Measurements from ENCODE around the gene HLA-DQA1. TPM values are rescaled to one million over a fixed set of nuclear protein-coding genes. Genes with fewer than 3 reads are reported as not detected.
A peak's percentile ranks its signal among the peaks of the same experiment; 100 is the strongest.

HLA-DQA1 gene
- total and polyA plus RNA-seq, 4 donors = 9.3 to 46.2 (median 32.7) TPM

DNA sequence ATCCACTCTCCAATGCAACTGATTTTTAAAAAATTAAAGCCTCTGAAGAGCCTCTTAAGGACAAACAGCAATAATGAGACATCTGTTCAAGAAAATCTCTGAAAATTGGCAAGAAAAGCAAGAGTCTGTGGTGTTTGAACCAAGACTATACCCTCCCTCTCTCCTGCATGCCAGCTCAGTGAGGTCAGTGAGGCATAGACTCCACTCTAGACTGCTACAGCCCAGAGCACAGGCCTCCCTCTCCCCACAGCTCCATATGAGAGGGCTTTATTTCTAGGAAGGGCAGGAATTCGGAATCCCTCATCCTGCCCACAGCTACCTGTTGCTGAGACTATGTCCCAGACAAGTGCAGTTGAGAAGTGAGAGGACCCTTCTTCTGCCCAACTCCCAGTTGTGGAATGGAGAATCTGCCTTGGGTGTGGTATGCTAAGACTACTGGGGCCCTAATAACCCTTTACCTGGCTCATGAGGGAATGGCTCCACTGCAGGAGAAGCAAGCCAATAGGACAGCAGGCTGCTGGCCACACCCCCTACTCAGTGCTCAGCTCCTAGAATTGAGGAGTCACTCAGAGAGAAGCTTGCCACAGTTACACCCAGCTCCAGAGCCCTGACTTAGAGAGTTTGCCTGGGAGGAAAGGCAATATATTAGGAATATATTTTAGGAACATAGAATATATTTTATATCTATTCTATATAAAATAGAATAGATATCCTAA is 22.7 kb upstream of the HLA-DQA1 start:
- no peak overlapping the region for H3K27ac ChIP-seq (ENCODE audit: low read depth in 1 of 2, low read length in 2 of 2)
- DNase-seq (no peak), ATAC-seq (ENCODE audit: low FRiP score) (no peak)
- no peaks in the 10 kb centered on the region for H3K36me3 ChIP-seq (ENCODE audit: control insufficient read depth in 1 of 2, insufficient read depth in 2 of 2, low read length in 1 of 2)
- intact Hi-C loops (cut with DNase I) = no loop called here
- H3K4me3 ChIP-seq (ENCODE audit: low read length in 2 of 2) = no peak overlapping the region
- H3K27me3 ChIP-seq (ENCODE audit: control insufficient read depth in 1 of 2, insufficient read depth in 2 of 2, low read length in 1 of 2) = peaks cover 0 to 1% of the 10 kb centered on the region in 2 donors
- 0 to 50% methylated on average over 1 of the region's 1 CpG for WGBS, 2 donors
- H3K9me3 ChIP-seq (ENCODE audit: control insufficient read depth, low read length) = peaks cover 2% of the 10 kb centered on the region
- H3K4me1 ChIP-seq (ENCODE audit: control insufficient read depth in 1 of 2, insufficient read depth in 2 of 2, low read length in 2 of 2) = no peaks in the 10 kb centered on the region

DNA sequence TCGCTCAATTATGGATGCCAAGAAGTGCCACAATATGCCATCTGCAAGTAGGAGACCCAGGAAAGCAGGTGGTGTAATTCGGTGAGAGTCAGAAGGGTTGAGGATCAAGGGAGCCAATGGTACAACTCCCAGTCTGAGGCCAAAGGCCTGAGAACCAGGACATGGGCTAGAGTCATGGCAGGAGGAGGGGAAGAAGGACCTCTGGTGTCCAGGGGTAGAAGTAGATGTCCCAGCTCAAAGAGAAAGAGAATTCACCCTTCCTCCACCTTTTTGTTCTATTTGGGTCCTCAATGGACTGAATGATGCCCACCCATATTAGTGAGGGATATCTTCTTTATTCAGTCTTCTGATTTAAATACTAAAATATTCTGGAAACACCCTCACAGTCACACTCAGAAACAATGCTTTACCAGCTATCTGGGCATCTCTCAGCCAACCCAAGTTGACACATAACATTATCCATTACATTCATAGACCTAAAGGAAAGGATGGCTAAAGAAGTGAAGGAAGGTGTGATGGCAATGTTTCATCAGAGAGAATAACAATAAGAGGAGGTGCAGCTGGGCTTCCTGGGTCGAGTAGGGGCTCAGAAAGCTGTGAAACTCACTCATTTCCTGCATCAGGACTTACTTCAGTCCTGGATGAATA is 21.2 kb upstream of the HLA-DQA1 start:
- intact Hi-C loops (cut with DNase I) = no loop called here
- Histone ChIP-seq H3K27ac (ENCODE audit: low read depth in 1 of 2, low read length in 2 of 2) (no peak overlapping the region), H3K4me1 (ENCODE audit: control insufficient read depth in 1 of 2, insufficient read depth in 2 of 2, low read length in 2 of 2) (no peaks in the 10 kb centered on the region), H3K4me3 (ENCODE audit: low read length in 2 of 2) (no peak overlapping the region), H3K27me3 (ENCODE audit: control insufficient read depth in 1 of 2, insufficient read depth in 2 of 2, low read length in 1 of 2) (peaks cover 0 to 1% of the 10 kb centered on the region in 2 donors), H3K9me3 (ENCODE audit: control insufficient read depth, low read length) (peaks cover 2% of the 10 kb centered on the region), H3K36me3 (ENCODE audit: control insufficient read depth in 1 of 2, insufficient read depth in 2 of 2, low read length in 1 of 2) (no peaks in the 10 kb centered on the region)
- no peak for DNase-seq
- WGBS, 2 donors = 34 to 37% methylated on average over 3 of the region's 3 CpGs
- ATAC-seq (ENCODE audit: low FRiP score) = no peak

DNA sequence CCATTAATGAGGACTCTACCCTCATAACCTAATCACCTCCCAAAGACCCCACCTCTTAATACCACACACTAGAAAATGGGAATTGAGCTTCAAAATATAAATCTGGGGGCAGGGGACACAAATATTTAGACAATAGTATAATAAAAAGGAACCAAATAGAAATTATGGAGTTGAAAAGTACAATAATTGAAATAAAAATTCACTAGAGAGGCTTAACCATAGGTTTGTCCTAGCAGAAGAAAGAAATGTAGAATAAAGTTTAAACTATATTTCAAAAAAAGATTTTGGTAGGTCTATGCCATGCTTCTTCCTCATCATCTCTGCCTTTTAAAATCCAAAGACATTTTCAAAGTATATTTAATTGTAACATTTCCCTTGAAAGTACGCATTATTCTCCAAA is 19.5 kb upstream of the HLA-DQA1 start:
- Histone ChIP-seq H3K4me1 (ENCODE audit: control insufficient read depth in 1 of 2, insufficient read depth in 2 of 2, low read length in 2 of 2) (no peaks in the 10 kb centered on the region), H3K27ac (ENCODE audit: low read depth in 1 of 2, low read length in 2 of 2) (no peak overlapping the region), H3K27me3 (ENCODE audit: control insufficient read depth in 1 of 2, insufficient read depth in 2 of 2, low read length in 1 of 2) (peaks cover 0 to 1% of the 10 kb centered on the region in 2 donors), H3K9me3 (ENCODE audit: control insufficient read depth, low read length) (peaks cover 2% of the 10 kb centered on the region), H3K4me3 (ENCODE audit: low read length in 2 of 2) (no peak overlapping the region), H3K36me3 (ENCODE audit: control insufficient read depth in 1 of 2, insufficient read depth in 2 of 2, low read length in 1 of 2) (no peaks in the 10 kb centered on the region)
- DNase-seq = no peak
- no peak for ATAC-seq (ENCODE audit: low FRiP score)
- intact Hi-C loops (cut with DNase I) = no loop called here
- 47 to 88% methylated on average over 1 of the region's 1 CpG for WGBS, 2 donors

DNA sequence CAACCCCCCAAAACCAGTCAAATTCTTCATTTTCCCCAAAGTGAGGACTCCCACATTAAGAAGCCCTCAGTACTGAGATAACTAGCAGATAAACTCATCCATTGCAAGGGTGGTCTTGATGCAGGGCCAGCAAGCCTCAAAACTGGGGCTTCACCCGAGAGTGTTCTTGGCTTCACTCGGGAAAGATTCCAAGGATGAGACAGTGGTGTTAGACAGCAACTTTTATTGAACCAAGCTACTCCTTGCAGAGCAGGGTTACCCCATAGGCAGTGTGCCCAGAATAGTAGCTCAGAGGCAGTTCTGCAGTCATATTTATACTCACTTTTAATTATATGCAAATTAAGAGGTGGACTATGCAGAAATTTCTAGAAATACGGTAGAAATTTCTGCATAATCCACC is 15.8 kb upstream of the HLA-DQA1 start:
- no peak for DNase-seq
- no peaks in the 10 kb centered on the region for H3K36me3 ChIP-seq (ENCODE audit: control insufficient read depth in 1 of 2, insufficient read depth in 2 of 2, low read length in 1 of 2)
- no peak overlapping the region for H3K4me3 ChIP-seq (ENCODE audit: low read length in 2 of 2)
- H3K27ac ChIP-seq (ENCODE audit: low read depth in 1 of 2, low read length in 2 of 2) = no peak overlapping the region
- 29 to 40% methylated on average over 3 of the region's 3 CpGs for WGBS, 2 donors
- H3K4me1 ChIP-seq (ENCODE audit: control insufficient read depth in 1 of 2, insufficient read depth in 2 of 2, low read length in 2 of 2) = no peaks in the 10 kb centered on the region
- peaks cover 2% of the 10 kb centered on the region for H3K9me3 ChIP-seq (ENCODE audit: control insufficient read depth, low read length)
- no peak for ATAC-seq (ENCODE audit: low FRiP score)
- intact Hi-C loops (cut with DNase I) = loop anchor here in 1 of 2 donors (10.0 kb wide), 1 partner anchor 187 kb away; the partner anchor contains the start of gene HLA-DRA
- peaks cover 0 to 1% of the 10 kb centered on the region in 2 donors for H3K27me3 ChIP-seq (ENCODE audit: control insufficient read depth in 1 of 2, insufficient read depth in 2 of 2, low read length in 1 of 2)

DNA sequence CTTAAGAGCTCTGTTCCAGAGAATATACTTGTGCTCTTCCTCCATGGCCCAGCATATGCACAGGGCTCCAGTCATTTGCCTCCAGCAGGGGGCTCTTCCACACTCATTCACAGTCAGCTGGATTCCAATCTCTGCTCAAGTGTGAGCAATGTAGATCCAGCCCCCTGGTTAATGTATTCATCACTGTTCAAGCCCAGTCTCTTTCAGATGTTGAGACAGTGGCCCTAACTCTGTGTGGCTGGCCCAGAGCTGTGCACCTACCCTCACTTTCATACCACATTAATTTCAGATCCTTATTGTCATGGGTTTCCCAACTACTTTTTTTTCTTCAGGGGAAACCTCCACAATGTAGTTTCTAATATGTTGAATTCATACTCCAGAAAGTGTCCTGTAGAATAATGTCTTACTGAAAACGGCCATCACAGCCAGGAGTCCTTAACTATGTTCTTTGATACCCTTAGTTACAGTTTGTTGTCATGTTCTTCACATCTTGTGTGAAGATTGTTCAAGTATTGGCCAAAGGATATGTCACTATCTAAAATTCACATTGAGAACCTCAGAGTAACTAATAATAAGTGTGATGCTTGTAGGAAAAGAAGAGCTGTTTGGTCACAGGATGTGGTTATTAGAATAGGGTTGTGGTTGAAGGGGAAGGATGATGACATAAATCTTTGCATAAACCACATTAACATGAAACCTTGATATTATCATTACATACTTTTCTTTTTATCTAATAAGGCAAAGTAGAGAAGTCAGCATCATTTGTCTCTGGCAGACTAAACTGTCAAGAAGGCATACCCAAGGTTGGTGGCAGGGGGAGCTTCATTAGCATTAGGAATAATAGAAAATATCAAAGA is 14.4 kb upstream of the HLA-DQA1 start:
- WGBS, 2 donors = 0 to 45% methylated on average over 1 of the region's 1 CpG
- Histone ChIP-seq H3K36me3 (ENCODE audit: control insufficient read depth in 1 of 2, insufficient read depth in 2 of 2, low read length in 1 of 2) (no peaks in the 10 kb centered on the region), H3K4me1 (ENCODE audit: control insufficient read depth in 1 of 2, insufficient read depth in 2 of 2, low read length in 2 of 2) (no peaks in the 10 kb centered on the region), H3K27ac (ENCODE audit: low read depth in 1 of 2, low read length in 2 of 2) (no peak overlapping the region), H3K4me3 (ENCODE audit: low read length in 2 of 2) (no peak overlapping the region), H3K27me3 (ENCODE audit: control insufficient read depth in 1 of 2, insufficient read depth in 2 of 2, low read length in 1 of 2) (no peaks in the 10 kb centered on the region), H3K9me3 (ENCODE audit: control insufficient read depth, low read length) (peaks cover 2% of the 10 kb centered on the region)
- ATAC-seq (ENCODE audit: low FRiP score) (peak; percentile 67), DNase-seq (no peak)
- intact Hi-C loops (cut with DNase I) = loop anchor here in 1 of 2 donors (10.0 kb wide), 1 partner anchor 188 kb away; the partner anchor contains the start of gene HLA-DRA

DNA sequence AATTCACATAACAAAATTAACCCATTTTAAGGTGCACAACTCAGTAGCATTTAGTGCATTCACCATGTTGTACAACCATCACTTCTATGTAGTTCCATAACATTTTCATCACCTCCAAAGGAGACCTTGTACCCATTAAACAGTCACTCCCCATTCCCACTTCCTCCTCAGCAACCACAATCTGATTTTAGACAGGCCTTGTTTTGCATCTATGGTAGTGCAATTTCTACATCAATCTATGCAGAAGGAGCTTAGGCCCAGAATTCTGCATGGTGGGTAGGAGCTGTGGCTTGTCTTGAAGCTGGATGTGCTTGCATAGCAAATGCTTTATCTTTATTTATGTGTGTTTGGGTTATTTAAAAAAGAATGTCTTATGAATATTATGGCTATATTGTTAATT is 13.5 kb upstream of the HLA-DQA1 start:
- ATAC-seq (ENCODE audit: low FRiP score) (no peak), DNase-seq (no peak)
- H3K36me3 ChIP-seq (ENCODE audit: control insufficient read depth in 1 of 2, insufficient read depth in 2 of 2, low read length in 1 of 2) = no peaks in the 10 kb centered on the region
- intact Hi-C loops (cut with DNase I) = loop anchor here in 1 of 2 donors (10.0 kb wide), 1 partner anchor 189 kb away; the partner anchor contains the start of gene HLA-DRA
- no peaks in the 10 kb centered on the region for H3K9me3 ChIP-seq (ENCODE audit: control insufficient read depth, low read length)
- H3K4me3 ChIP-seq (ENCODE audit: low read length in 2 of 2) = no peak overlapping the region
- no peaks in the 10 kb centered on the region for H3K4me1 ChIP-seq (ENCODE audit: control insufficient read depth in 1 of 2, insufficient read depth in 2 of 2, low read length in 2 of 2)
- no peaks in the 10 kb centered on the region for H3K27me3 ChIP-seq (ENCODE audit: control insufficient read depth in 1 of 2, insufficient read depth in 2 of 2, low read length in 1 of 2)
- H3K27ac ChIP-seq (ENCODE audit: low read depth in 1 of 2, low read length in 2 of 2) = no peak overlapping the region

DNA sequence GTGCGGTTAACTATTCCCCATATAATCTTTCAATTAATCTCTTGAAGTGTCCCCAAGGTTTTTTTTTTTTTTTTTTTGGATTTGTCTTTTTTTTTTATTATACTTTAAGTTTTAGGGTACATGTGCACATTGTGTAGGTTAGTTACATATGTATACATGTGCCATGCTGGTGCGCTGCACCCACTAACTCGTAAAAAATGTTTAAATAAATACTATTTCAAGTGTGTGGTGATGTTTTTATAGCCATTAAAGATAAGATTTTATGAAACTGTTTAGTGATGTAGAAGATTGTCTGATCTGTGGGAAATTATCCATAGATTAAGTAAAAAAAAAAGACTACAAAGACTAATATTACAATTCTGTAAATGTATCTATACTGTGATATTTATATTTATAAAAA is 12.6 kb upstream of the HLA-DQA1 start:
- no peak overlapping the region for H3K4me3 ChIP-seq (ENCODE audit: low read length in 2 of 2)
- ATAC-seq (ENCODE audit: low FRiP score) = no peak
- no peaks in the 10 kb centered on the region for H3K36me3 ChIP-seq (ENCODE audit: control insufficient read depth in 1 of 2, insufficient read depth in 2 of 2, low read length in 1 of 2)
- WGBS, 2 donors = 0% methylated on average over 1 of the region's 3 CpGs; no CpG with 5 or more reads in 1 of the 2 donors
- H3K4me1 ChIP-seq (ENCODE audit: control insufficient read depth in 1 of 2, insufficient read depth in 2 of 2, low read length in 2 of 2) = no peaks in the 10 kb centered on the region
- H3K9me3 ChIP-seq (ENCODE audit: control insufficient read depth, low read length) = no peaks in the 10 kb centered on the region
- no peaks in the 10 kb centered on the region for H3K27me3 ChIP-seq (ENCODE audit: control insufficient read depth in 1 of 2, insufficient read depth in 2 of 2, low read length in 1 of 2)
- no peak overlapping the region for H3K27ac ChIP-seq (ENCODE audit: low read depth in 1 of 2, low read length in 2 of 2)
- intact Hi-C loops (cut with DNase I) = loop anchor here in 1 of 2 donors (10.0 kb wide), 1 partner anchor 190 kb away; the partner anchor contains the start of gene HLA-DRA
- DNase-seq = no peak

DNA sequence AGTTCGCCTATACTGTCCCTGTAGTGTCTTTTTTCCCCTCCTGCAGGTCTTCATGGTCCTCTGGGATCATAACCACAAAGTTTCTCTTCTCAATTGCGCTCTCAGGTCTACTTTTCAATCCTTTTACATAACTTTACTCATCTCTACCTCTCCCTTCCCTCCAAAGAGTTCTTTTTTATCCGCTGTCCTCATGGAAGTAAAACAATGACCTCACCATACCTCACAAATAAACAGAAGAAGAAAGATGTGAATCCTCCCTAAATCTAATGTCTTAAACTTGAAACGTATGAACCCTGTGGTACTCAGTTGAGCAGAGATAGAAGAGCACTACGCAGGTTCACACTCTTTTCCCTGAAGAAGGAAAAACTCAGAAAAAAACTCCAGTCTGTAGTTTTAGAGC is 12.1 kb upstream of the HLA-DQA1 start:
- ATAC-seq (ENCODE audit: low FRiP score) = no peak
- no peak overlapping the region for H3K4me3 ChIP-seq (ENCODE audit: low read length in 2 of 2)
- intact Hi-C loops (cut with DNase I) = loop anchor here in 1 of 2 donors (10.0 kb wide), 1 partner anchor 190 kb away; the partner anchor contains the start of gene HLA-DRA
- no peaks in the 10 kb centered on the region for H3K4me1 ChIP-seq (ENCODE audit: control insufficient read depth in 1 of 2, insufficient read depth in 2 of 2, low read length in 2 of 2)
- H3K9me3 ChIP-seq (ENCODE audit: control insufficient read depth, low read length) = no peaks in the 10 kb centered on the region
- H3K36me3 ChIP-seq (ENCODE audit: control insufficient read depth in 1 of 2, insufficient read depth in 2 of 2, low read length in 1 of 2) = no peaks in the 10 kb centered on the region
- DNase-seq = no peak
- WGBS, 2 donors = 18 to 20% methylated on average over 5 of the region's 5 CpGs
- H3K27ac ChIP-seq (ENCODE audit: low read depth in 1 of 2, low read length in 2 of 2) = no peak overlapping the region
- H3K27me3 ChIP-seq (ENCODE audit: control insufficient read depth in 1 of 2, insufficient read depth in 2 of 2, low read length in 1 of 2) = no peaks in the 10 kb centered on the region
